Activated T-cell treated with anti-CD3 and anti-CD28 coated beads, Interleukin-2, amount 50 U/mL, for 1 hour (primary cell): ENCODE data around the gene CRAT.

Experiments
- DNase-seq: peaks from one replicate; pipeline ENCODE4 v3.0.0-alpha.2; 2020

Gene CRAT

DNA sequence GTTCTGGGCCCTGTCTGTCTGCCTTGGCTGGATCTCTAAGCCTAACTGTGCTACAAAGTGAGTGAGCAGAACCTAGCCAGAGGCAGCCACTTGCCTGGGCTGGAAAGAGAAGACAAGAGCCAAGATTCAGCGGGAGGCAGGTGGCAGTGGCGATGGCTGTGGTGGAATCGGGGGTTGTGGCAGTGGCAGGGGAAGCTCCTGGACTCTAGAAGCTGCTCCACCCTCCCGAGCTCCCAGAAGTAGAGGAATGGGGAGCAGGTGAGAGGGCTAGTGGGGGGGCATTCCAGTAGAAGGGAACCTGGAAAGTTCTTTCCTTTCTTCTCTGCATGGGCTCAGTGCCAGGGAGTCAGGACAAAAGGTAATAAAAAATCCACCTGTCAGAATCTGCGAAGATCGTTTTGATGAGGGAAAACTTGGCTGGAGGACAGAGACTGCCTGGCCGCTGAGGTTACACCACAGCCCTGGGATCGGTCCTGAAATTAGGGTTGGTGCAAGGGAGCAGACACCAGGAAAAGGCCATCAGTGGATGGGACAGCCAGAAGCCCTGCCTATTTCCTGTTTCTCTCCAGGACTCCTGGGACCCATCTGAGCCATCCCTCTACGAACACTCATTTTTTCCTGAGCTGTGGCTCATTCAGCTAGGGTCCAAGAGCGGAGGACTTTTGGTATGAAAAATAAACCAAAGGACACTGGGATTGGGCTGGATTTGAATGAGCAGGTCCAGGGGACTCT lies 1.6 kb downstream of the CRAT start:
- no peak for DNase-seq

DNA sequence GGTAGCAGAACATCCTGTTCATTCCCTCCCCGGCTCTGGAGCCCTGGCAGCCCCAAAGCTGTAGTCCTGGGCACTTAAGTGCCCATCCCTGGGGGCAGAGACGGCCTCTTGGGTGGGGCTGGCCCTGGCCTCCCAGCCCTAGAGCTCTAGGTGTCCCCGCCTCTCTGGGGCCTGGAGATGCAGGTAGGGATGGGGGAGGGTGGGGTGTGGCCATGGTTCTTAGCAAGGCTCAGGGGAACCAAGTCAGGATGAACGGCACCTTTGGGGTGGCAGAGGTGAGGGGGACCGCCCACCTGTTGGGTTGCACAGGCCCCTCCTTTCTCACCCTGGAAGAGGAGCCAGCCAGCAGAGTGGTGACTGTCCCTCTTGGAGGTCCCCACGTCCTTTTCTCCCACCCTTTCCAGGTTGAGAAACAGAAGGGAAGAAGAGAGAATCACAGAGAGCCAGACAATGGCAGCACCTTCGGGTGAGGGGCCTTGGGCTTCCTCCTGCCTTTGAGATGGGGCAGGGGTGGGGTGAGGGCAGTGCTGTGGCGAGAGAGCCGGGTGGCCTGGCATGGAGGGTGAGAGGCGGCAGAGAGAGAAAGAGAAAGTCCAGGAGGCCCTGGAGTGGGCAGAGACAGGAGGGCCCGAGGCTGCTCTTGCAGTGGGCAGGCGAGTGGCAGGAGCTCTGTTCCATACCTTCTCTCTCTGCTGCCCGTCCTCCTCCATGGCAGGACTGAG lies 2.3 kb downstream of the CRAT start:
- no peak for DNase-seq

DNA sequence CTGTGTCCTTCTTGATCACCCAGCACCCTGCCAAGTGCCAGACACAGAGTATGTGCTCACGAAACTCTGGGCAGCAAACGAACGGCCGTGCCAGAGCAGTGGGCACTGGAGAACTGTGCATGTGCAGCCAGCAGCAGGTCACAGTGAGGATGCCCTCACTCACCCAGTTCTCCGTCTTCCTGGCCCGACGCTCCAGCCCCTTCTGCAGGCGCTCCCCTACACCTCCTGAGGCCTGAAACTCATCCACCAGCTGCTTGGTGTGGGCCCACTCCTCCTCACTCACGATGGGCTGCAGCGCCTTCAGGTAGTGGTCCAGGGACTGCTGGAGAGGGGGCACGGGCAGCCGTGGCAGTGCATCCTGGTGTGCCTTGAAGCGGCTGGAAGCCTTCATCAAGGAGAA lies 2.9 kb downstream of the CRAT start:
- DNase-seq, result no peak

- DNase-seq, result no peak
Observed at GRCh38 chr9:129105857-129106694, 4.5 kb downstream of the CRAT start.

- no peak for DNase-seq
Observed at GRCh38 chr9:129104051-129104450, 6.5 kb downstream of the CRAT start.

DNA sequence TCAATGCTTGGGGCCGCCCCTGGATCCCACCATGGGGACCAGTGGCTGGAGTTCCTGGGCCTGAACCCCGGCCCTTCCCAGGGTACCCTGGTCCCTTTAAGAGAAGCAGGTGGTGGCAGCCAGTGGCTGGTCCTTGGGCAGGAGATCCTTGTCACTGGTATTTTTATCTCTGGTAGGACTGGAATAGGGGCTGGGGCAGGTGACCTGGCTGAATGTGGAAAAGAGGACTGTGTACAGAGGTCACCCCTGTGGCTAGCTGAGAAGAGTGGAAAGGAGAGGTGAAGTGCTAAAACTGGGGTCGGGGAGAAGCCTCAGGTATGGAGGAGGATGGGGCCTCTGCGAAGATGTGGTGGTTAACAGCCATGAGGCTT lies 7.0 kb downstream of the CRAT start:
- DNase-seq, result no peak

GRCh38 chr9:129102791-129103594 lies 7.6 kb downstream of the CRAT start:
- DNase-seq, result no peak

- no peak for DNase-seq
Observed at GRCh38 chr9:129102095-129102525, 8.5 kb downstream of the CRAT start.

GRCh38 chr9:129101279-129101678 lies 9.3 kb downstream of the CRAT start:
- no peak for DNase-seq

- no peak for DNase-seq
Observed at GRCh38 chr9:129100383-129101169, 10.0 kb downstream of the CRAT start.

DNA sequence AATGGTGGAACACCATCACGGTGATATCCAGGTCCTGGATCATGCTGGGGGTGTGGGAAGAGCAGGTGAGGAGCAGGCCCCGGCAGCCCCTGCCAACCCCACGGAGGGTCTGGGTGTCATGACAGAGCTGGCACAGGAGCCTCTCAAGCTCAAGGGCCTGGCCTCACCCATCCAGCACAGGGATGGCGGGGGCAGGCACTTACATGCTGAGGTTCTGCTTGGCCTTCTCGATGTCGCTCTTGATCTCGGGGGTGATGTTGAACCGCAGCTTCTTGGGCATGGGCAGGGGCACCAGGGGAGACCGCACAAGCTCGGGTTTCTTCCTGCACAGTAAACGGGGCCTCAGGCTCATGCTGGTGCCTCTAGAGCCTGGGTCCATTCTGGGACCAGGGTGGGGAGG lies 12.3 kb downstream of the CRAT start:
- DNase-seq, result no peak

DNA sequence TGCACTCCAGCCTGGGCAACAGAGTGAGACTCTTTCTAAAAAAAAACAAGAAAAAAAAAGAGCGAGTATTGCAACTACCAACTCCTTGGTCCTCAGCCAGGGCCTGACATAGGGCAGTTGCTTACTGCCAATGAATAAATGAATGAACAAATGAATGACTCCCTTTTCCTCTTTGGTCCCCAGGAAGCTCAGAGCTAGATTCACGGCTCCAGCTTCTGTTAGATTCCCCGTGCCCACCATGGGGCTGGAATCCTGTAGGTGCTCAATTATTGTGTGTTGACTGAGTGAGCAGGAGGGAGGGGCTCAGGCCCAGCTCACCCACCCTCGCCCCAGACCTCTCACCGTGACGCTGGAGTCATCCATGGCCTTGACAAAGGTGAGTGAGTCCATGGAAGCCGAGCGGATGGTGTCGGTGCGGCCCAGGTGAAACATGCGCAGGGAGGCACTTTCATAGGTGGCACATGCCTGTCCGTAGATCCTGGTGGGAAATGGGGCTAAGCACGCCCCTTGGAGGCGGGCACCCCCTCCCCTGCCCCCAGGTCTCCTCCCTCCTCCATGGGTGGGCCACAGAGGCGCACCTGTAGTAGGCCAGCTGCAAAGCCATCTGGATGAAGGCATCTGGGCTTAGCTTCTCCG lies 12.8 kb downstream of the CRAT start:
- no peak for DNase-seq

GRCh38 chr9:129095908-129096307 lies 14.7 kb downstream of the CRAT start:
- DNase-seq, result no peak

GRCh38 chr9:129095170-129095667 lies 15.4 kb downstream of the CRAT start:
- DNase-seq, result no peak

DNA sequence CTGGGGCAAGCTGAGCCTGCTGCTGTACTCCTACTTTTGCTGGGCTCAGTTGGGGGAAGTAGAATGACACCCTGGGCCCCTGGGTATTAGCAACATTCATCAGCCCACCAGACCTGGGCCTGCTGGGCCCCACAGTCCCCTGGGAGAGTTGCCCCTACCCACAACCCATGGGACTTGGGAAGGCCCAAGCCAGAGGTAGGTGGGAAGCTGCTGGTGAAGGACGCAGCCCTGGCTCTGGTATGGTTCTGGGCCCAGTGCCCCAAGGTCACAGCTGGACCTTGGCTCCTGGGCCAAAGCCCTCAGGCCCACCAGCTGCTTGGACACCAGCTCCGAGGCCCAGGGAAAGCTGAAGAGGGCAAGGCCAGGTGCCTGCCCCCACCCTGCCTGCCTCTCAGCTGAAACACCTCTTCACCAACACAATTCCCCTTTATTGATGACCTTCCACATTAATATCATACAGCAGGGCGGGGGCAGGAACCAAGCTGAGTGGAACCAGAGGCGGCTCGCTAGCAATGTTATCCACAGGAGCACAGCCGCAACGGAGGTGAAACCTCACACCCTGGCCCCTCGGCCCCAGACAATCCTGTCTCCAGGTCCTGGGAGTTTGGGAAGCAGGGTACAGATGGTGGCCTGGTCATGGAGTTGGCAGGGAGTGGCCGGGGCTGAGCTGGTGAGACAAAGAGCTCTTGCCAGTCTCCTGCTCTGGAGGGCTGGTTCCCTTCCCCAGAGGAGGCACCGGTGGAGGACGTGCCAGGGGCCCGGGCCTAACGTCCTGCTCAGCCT lies 16.0 kb downstream of the CRAT start:
- no peak for DNase-seq

GRCh38 chr9:129093602-129094386 lies 16.8 kb downstream of the CRAT start:
- DNase-seq, result no peak

GRCh38 chr9:129089246-129089645 lies 21.3 kb downstream of the CRAT start:
- no peak for DNase-seq

DNA sequence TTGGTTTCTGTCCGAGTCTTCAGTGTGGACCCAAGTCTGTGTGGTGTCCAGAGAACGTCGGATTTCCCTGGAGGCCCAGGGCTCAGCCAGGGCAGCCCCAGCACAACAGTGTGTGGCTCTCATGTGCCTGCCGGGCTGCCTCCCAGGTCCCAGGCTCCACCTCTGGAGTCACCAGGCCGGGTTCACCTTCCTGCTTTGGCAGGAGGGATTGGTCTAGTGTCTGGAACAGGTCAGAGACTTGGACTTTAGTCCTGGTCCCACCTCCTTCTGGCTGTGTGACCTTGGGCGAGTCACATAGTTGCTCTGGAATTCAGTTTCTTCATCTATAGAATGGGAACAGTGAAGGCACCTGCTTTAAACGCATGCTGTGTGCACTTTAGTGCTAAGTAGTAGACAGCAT lies 26.5 kb downstream of the CRAT start:
- DNase-seq, result no peak

DNA sequence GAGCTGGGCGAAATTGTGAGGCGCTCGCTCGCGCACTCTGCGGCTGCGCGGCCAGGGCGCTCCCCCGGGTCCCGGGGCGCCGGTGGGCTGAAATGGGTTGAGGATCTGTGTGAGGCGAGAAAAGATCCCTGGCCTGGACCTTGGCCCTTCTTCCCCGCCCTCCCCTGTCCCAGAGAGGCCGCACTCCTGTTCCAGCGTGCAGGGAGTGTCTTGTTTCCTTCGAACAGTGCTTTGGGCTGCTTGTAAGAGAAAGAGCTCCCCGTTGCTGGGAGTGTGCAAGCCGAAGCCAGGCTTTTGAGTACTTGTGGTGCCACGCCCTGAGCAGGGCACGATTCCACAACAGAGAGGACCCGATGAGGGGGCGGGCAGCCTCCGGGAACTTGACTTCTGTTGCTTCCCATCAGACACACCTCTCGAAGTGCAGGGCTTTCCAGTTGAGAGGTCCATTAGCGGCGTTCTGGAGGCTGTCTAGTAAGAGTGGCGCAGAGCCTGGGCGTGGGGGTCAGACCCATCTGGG lies 29.1 kb downstream of the CRAT start:
- DNase-seq, result no peak
